ENCODE data around the gene MSL1.

Gene MSL1

GRCh38 chr17:40179923-40180659, 58.3 kb downstream of the MSL1 start:
- no peak for DNase-seq

- no peak for DNase-seq
These were observed 58.9 kb downstream of the MSL1 start for GRCh38 chr17:40180694-40181093.

- no peak for DNase-seq
These were observed 59.4 kb downstream of the MSL1 start for GRCh38 chr17:40181205-40181604.

- DNase-seq = no peak
These were observed 60.8 kb downstream of the MSL1 start for GRCh38 chr17:40182606-40183005.

Measured in NCI-H2171 (cell line).